Liver (tissue), 2 donors: ENCODE measurements around the gene CD68.

Experiments
- CTCF ChIP-seq: fragments of 150-350 bp; IDR thresholded peaks from 2 replicates; pipeline ENCODE4 v1.5.1; 2017; ENCODE audit warnings: improper control_type of control experiment, low read depth, low read length; ENCODE audit not compliant: missing input control
- MAX ChIP-seq: IDR thresholded peaks from 2 replicates; pipeline ENCODE4 v1.6.1; 2016; ENCODE audit warnings: antibody characterized with exemption
- TF ChIP-seq, protein P1 (sequence below): IDR thresholded peaks from 2 replicates; pipeline ENCODE4 v1.6.1; 2016; ENCODE audit warnings: antibody characterized with exemption
- donor health status: healthy.

DNA sequence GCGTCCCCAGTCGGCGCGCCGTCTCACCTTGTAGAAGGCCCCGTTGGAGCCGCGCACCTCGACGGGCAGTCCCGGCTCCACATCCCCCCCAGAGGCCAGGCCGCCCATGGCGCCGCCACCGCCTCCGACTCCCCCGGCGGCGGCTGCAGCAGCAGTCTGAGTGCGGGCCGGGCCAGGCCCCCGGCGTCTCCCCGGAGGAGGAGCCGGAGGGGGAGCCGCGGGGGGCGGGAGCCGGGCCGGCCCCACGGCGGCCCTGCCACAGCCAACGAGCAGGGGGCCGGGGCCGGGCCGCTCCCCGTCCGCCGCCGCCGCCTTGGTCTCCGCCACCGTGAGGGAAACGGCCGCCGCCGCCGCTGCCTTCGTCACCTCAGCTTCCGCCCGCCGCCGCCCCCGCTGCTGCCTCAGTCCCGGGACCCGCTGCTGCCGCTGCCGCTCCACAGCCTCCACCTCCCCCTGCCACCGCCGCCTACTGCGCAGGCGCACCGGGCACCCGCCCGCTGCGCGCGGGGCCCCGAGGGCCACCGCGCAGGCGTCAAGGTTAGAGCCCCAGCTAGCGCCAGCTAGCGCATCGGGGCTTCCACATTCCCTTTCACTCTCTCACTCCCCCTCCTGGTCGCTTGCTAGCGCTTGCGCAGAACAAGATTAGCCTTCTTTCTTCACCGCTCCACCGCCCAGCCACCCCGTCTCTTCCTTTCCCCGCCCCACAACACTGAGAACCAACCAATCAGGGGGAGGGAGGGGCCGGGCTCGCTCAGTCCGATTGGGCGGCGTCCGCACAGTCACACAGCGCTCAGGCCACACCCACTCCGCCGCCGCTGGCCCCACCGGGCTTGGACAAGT lies 35.2 kb downstream of the CD68 start, which contains the start of gene FXR2:
- peak; percentile 80 for TF ChIP-seq CTCF
- TF ChIP-seq, protein P1, sequence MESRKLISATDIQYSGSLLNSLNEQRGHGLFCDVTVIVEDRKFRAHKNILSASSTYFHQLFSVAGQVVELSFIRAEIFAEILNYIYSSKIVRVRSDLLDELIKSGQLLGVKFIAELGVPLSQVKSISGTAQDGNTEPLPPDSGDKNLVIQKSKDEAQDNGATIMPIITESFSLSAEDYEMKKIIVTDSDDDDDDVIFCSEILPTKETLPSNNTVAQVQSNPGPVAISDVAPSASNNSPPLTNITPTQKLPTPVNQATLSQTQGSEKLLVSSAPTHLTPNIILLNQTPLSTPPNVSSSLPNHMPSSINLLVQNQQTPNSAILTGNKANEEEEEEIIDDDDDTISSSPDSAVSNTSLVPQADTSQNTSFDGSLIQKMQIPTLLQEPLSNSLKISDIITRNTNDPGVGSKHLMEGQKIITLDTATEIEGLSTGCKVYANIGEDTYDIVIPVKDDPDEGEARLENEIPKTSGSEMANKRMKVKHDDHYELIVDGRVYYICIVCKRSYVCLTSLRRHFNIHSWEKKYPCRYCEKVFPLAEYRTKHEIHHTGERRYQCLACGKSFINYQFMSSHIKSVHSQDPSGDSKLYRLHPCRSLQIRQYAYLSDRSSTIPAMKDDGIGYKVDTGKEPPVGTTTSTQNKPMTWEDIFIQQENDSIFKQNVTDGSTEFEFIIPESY: no peak
- TF ChIP-seq MAX: no peak
